Adipocyte (in vitro differentiated cells): ENCODE data around the gene TCTN3.
A peak's percentile ranks its signal among the peaks of the same experiment; 100 is the strongest.
"Not testable (repeated sequence)": the region's sequence is repeated elsewhere in the genome, so short reads cannot be mapped to it uniquely, and the experiment has no call there.

Experiments used
- DNase-seq: peaks from one replicate; pipeline ENCODE4 v3.0.0-alpha.2; 2015; ENCODE audit warnings: low read depth
- H3K27me3 ChIP-seq: replicated peaks from 2 replicates; pipeline ENCODE4 v1.7.0; 2013; ENCODE audit warnings: mild to moderate bottlenecking, low read length, moderate library complexity; ENCODE audit not compliant: control insufficient read depth, insufficient read depth
- H3K36me3 ChIP-seq: 2 replicates; pipeline ENCODE4 v1.7.0; 2013; ENCODE audit warnings: low read length, mild to moderate bottlenecking, moderate library complexity; ENCODE audit not compliant: control insufficient read depth, insufficient read depth, severe bottlenecking
- H3K4me1 ChIP-seq: 2 replicates; pipeline ENCODE4 v1.7.0; 2013; ENCODE audit warnings: mild to moderate bottlenecking, low read length, moderate library complexity; ENCODE audit not compliant: control insufficient read depth, insufficient read depth
- H3K4me3 ChIP-seq: 2 replicates; pipeline ENCODE4 v1.7.0; 2013; ENCODE audit warnings: mild to moderate bottlenecking, low read length, moderate library complexity
- H3K9ac ChIP-seq: 2 replicates; pipeline ENCODE4 v1.7.0; 2013; ENCODE audit warnings: mild to moderate bottlenecking, low read length, moderate library complexity
- H3K9me3 ChIP-seq: 2 replicates; pipeline ENCODE4 v1.7.0; 2013; ENCODE audit warnings: mild to moderate bottlenecking, low read length, moderate library complexity; ENCODE audit not compliant: control insufficient read depth

The TCTN3 gene, protein sequence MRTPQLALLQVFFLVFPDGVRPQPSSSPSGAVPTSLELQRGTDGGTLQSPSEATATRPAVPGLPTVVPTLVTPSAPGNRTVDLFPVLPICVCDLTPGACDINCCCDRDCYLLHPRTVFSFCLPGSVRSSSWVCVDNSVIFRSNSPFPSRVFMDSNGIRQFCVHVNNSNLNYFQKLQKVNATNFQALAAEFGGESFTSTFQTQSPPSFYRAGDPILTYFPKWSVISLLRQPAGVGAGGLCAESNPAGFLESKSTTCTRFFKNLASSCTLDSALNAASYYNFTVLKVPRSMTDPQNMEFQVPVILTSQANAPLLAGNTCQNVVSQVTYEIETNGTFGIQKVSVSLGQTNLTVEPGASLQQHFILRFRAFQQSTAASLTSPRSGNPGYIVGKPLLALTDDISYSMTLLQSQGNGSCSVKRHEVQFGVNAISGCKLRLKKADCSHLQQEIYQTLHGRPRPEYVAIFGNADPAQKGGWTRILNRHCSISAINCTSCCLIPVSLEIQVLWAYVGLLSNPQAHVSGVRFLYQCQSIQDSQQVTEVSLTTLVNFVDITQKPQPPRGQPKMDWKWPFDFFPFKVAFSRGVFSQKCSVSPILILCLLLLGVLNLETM

DNA sequence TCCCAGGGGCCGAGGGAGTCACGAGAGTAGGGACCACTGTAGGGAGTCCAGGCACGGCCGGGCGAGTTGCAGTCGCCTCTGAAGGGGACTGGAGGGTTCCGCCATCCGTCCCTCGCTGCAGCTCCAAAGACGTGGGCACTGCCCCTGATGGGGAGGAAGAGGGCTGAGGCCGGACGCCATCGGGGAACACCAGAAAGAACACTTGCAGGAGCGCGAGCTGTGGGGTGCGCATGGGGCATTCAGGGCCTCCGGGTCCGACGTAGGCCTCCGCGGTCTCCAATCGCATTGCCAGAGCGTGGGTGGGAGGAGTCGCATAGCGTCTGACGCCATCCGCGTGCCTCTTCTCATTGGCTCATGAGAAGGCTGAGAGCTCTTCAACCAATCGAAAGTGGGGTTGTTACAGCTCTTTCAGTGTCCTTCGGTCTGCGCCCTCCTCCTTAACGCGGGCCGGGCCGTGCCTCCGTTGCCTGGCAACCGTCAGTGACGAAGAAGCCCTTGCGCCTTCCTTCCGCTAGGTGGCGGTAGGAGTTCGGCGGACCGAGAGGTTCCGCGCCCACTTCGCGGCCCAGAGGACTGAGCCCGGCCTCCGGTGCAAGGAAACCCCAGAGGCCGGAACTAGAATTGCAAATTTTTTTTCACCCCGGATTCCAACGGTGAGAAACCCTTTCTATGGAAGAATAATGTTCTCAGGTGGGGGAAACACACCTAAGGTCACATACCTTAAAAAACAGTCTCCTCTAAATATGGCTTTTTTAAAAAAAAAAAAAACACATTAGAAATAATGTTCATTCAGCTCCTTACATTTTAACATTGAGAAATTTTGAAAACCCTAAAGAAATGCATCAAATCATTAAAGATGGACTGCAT is at the start of gene TCTN3:
TSS of gene TCTN3 (minus strand) at position 260 of the 867 bp plus-strand sequence. CDS start at position 232, 28 bp downstream.
- H3K27me3 ChIP-seq, result no peaks in the 10 kb centered on the region
- H3K9me3 ChIP-seq, result no peaks in the 10 kb centered on the region
- H3K4me3 ChIP-seq, result peak within 1 kb of the TSS; percentile 95
- peaks cover 13% of the 10 kb centered on the region for H3K36me3 ChIP-seq
- H3K4me1 ChIP-seq, result peaks cover 14% of the 10 kb centered on the region
- peak within 1 kb of the TSS; percentile 89 for H3K9ac ChIP-seq
- DNase-seq, result peak; percentile 100

DNA sequence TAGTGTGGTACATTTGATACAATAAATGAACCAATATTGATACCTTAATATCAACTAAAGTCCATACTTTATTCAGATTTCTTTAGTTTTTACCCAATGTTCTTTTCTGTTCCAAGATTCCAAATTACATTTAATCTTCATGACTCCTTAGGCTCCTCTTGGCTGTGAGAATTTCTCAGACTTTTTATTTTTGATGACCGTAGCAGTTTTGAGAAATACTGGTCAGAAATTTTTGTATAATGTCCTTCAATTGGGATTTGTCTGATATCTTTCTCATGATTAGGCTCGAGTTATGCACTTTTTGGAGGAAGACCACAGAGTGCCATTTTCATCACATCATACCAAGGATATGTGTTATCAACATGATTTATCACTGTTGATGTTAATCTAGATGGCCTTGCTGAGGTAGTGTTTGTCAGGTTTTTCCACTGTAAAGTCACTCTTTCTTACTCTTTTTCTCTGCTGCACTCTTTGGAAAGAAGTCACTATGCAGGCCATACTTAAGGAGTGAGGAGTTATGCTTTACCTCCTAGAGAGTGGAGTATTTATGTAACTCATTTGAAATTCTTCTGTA is 49.3 kb upstream of the TCTN3 start:
- Histone ChIP-seq H3K4me3 (no peak overlapping the region), H3K9me3 (no peaks in the 10 kb centered on the region), H3K36me3 (no peaks in the 10 kb centered on the region), H3K27me3 (no peaks in the 10 kb centered on the region), H3K4me1 (no peaks in the 10 kb centered on the region), H3K9ac (no peak overlapping the region)
- DNase-seq, result no peak

GRCh38 chr10:95742485-95742884 is 48.8 kb upstream of the TCTN3 start:
- Histone ChIP-seq H3K9me3 (no peaks in the 10 kb centered on the region), H3K9ac (no peak overlapping the region), H3K36me3 (no peaks in the 10 kb centered on the region), H3K27me3 (no peaks in the 10 kb centered on the region), H3K4me3 (no peak overlapping the region), H3K4me1 (no peaks in the 10 kb centered on the region)
- no peak for DNase-seq

- H3K9ac ChIP-seq, result no peak overlapping the region
- H3K4me3 ChIP-seq, result no peak overlapping the region
- no peaks in the 10 kb centered on the region for H3K27me3 ChIP-seq
- H3K4me1 ChIP-seq, result no peaks in the 10 kb centered on the region
- no peaks in the 10 kb centered on the region for H3K36me3 ChIP-seq
- H3K9me3 ChIP-seq, result no peaks in the 10 kb centered on the region
- DNase-seq, result no peak
Observed at GRCh38 chr10:95741807-95742467, 48.2 kb upstream of the TCTN3 start.

GRCh38 chr10:95739056-95739455 is 45.3 kb upstream of the TCTN3 start:
- DNase-seq, result no peak
- Histone ChIP-seq H3K36me3 (no peaks in the 10 kb centered on the region), H3K27me3 (no peaks in the 10 kb centered on the region), H3K9ac (no peak overlapping the region), H3K4me1 (no peaks in the 10 kb centered on the region), H3K4me3 (no peak overlapping the region), H3K9me3 (peaks cover under 1% of the 10 kb centered on the region)

GRCh38 chr10:95732907-95733306 is 39.2 kb upstream of the TCTN3 start:
- H3K27me3 ChIP-seq, H3K4me1 ChIP-seq, H3K9ac ChIP-seq, H3K4me3 ChIP-seq, DNase-seq, H3K9me3 ChIP-seq, H3K36me3 ChIP-seq: not testable (repeated sequence)

DNA sequence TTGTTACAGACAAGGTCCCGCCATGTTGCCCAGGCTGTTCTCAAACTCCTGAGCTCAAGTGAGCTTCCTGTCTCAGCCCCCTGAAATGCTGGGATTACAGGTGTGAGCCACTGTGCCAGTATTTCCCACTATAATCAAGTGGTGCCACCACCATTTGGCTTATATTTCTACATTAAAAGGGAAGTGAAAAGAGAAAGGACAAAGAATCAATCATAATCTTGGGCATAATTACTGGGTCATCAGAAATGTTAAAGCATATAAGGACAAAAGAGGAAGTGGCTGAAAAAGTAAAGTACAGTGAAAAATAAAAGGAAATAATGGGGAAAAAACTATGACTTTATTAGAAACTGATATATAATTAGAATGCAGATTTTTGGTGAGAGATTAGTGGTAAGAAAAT is 36.5 kb upstream of the TCTN3 start:
- Histone ChIP-seq H3K9ac (no peak overlapping the region), H3K36me3 (no peaks in the 10 kb centered on the region), H3K4me3 (no peak overlapping the region), H3K4me1 (peaks cover 2% of the 10 kb centered on the region), H3K27me3 (no peaks in the 10 kb centered on the region), H3K9me3 (peaks cover 6% of the 10 kb centered on the region)
- no peak for DNase-seq

- H3K9ac ChIP-seq, result no peak overlapping the region
- no peak overlapping the region for H3K4me3 ChIP-seq
- peaks cover 2% of the 10 kb centered on the region for H3K4me1 ChIP-seq
- no peak for DNase-seq
- no peaks in the 10 kb centered on the region for H3K27me3 ChIP-seq
- H3K9me3 ChIP-seq, result peaks cover 6% of the 10 kb centered on the region
- no peaks in the 10 kb centered on the region for H3K36me3 ChIP-seq
Observed at GRCh38 chr10:95729323-95730055, 35.8 kb upstream of the TCTN3 start.

DNA sequence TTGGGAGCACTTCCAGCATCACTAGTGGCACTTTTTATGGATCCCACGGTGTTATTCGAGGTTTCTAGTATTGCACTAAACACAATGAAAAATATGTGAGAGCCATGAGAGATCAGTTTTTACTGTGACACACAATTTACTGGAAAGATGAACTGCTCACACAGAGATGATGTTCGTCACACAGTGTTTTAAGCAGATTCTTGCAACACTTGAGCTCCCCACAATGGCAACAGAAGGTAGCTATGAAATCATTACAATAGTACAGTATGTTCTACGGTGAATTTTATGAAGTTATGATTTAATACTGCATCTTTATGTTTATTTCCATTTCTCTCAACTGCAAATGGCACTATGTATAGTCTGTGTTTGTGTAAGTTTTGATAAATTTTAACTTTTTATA is 34.8 kb upstream of the TCTN3 start:
- Histone ChIP-seq H3K4me3 (no peak overlapping the region), H3K36me3 (no peaks in the 10 kb centered on the region), H3K9ac (no peak overlapping the region), H3K9me3 (peaks cover 1% of the 10 kb centered on the region), H3K4me1 (peaks cover 2% of the 10 kb centered on the region), H3K27me3 (no peaks in the 10 kb centered on the region)
- peak; percentile 50 for DNase-seq

GRCh38 chr10:95722496-95722895 is 28.8 kb upstream of the TCTN3 start:
- DNase-seq, H3K4me1 ChIP-seq, H3K27me3 ChIP-seq, H3K36me3 ChIP-seq, H3K9me3 ChIP-seq, H3K9ac ChIP-seq, H3K4me3 ChIP-seq: not testable (repeated sequence)
